B cell (primary cell): ENCODE measurements around the gene LIPN.

Experiments used
- CTCF ChIP-seq: fragments of 200-600 bp; IDR thresholded peaks from one replicate; pipeline ENCODE4 v1.8.0; 2022; ENCODE audit warnings: antibody characterized with exemption, mild to moderate bottlenecking
- EZH2 ChIP-seq: IDR thresholded peaks from 2 replicates; pipeline ENCODE4 v1.6.1; 2012; ENCODE audit warnings: borderline replicate concordance, low read depth, mild to moderate bottlenecking, moderate library complexity, low read length; ENCODE audit not compliant: insufficient read depth, poor library complexity, severe bottlenecking

GRCh38 chr10:88804083-88804812 lies 44.4 kb downstream of the LIPN start:
- TF ChIP-seq CTCF (no peak), EZH2 (no peak)
